MM.1S (cell line): ENCODE measurements around the gene AKR1B15.

Experiments
- DNase-seq: peaks from one replicate; pipeline ENCODE4 v3.0.0-alpha.2; 2015
- H2AFZ ChIP-seq: fragments of 300-600 bp; sonication (generic); 2 replicates; pipeline ENCODE4 v1.6.0; 2016; ENCODE audit warnings: antibody characterized with exemption, low read length
- H3F3A ChIP-seq: fragments of 300-600 bp; sonication (generic); 2 replicates; pipeline ENCODE4 v1.6.1; 2016; ENCODE audit warnings: mild to moderate bottlenecking, antibody characterized with exemption, low read length, moderate library complexity, mixed read lengths; ENCODE audit not compliant: insufficient read depth
- H3K27ac ChIP-seq: fragments of 300-600 bp; sonication (generic); 2 replicates; pipeline ENCODE4 v1.5.1; 2016; ENCODE audit warnings: mild to moderate bottlenecking, low read length
- H3K27me3 ChIP-seq: fragments of 300-600 bp; sonication (generic); replicated peaks from 2 replicates; pipeline ENCODE4 v1.6.0; 2016; ENCODE audit warnings: low read length; ENCODE audit not compliant: insufficient read depth
- H3K36me3 ChIP-seq: fragments of 300-600 bp; sonication (generic); replicated peaks from 2 replicates; pipeline ENCODE4 v1.6.1; 2016; ENCODE audit warnings: mild to moderate bottlenecking, low read length, mixed read lengths; ENCODE audit not compliant: insufficient read depth
- H3K4me1 ChIP-seq: fragments of 300-600 bp; sonication (generic); 2 replicates; pipeline ENCODE4 v1.6.1; 2016; ENCODE audit warnings: low read length, mixed read lengths
- H3K4me2 ChIP-seq: fragments of 300-600 bp; sonication (generic); 2 replicates; pipeline ENCODE4 v1.6.0; 2016; ENCODE audit warnings: low read depth, low read length
- H3K4me3 ChIP-seq: fragments of 300-600 bp; sonication (generic); 2 replicates; pipeline ENCODE4 v1.5.1; 2016; ENCODE audit warnings: low read length, mixed read lengths
- H3K79me2 ChIP-seq: fragments of 300-600 bp; sonication (generic); 2 replicates; pipeline ENCODE4 v1.6.1; 2016; ENCODE audit warnings: mixed run types, low read length, mixed read lengths
- H3K9ac ChIP-seq: fragments of 300-600 bp; sonication (generic); 2 replicates; pipeline ENCODE4 v1.6.1; 2016; ENCODE audit warnings: low read length, mixed read lengths
- H3K9me2 ChIP-seq: fragments of 300-600 bp; sonication (generic); replicated peaks from 2 replicates; pipeline ENCODE4 v1.6.1; 2016; ENCODE audit warnings: mild to moderate bottlenecking, low read length, mixed read lengths; ENCODE audit not compliant: insufficient read depth
- H3K9me3 ChIP-seq: fragments of 300-600 bp; sonication (generic); replicated peaks from 2 replicates; pipeline ENCODE4 v1.6.1; 2016; ENCODE audit warnings: mild to moderate bottlenecking, low read length, mixed read lengths; ENCODE audit not compliant: insufficient read depth
- H4K20me1 ChIP-seq: fragments of 300-600 bp; sonication (generic); 2 replicates; pipeline ENCODE4 v1.6.1; 2016; ENCODE audit warnings: mild to moderate bottlenecking, low read length, moderate library complexity, mixed read lengths; ENCODE audit not compliant: insufficient read depth
- CTCF ChIP-seq: fragments of 300-600 bp; sonication (generic); IDR thresholded peaks from 2 replicates; pipeline ENCODE4 v1.5.1; 2016; ENCODE audit warnings: antibody characterized with exemption, low read length, mixed read lengths
- EZH2 ChIP-seq: fragments of 300-600 bp; sonication (generic); optimal IDR thresholded peaks from 2 replicates; pipeline ENCODE3; 2017; ENCODE audit warnings: low read depth, mild to moderate bottlenecking, antibody characterized with exemption, low read length, mixed read lengths
- EZH2phosphoT487 ChIP-seq: fragments of 300-600 bp; sonication (generic); IDR thresholded peaks from 2 replicates; pipeline ENCODE4 v1.6.1; 2018; ENCODE audit warnings: antibody characterized with exemption, low read length

Gene AKR1B15

GRCh38 chr7:134548877-134549276 lies at the start of gene AKR1B15:
Gene AKR1B15, plus strand, starts transcription at chr7:134549110. Its CDS starts 15,510 bp downstream, at chr7:134564620.
- Histone ChIP-seq H2AFZ (peak within 1 kb of the TSS; percentile 49; the same call in 1 of the 2 replicates), H3K4me2 (no peak within 1 kb of the TSS; the same call in 1 of the 2 replicates)

GRCh38 chr7:134500406-134500805 lies 48.5 kb upstream of the AKR1B15 start:
- H3K4me2 ChIP-seq: no peak overlapping the region
- no peak overlapping the region for H3K9ac ChIP-seq
- no peaks in the 10 kb centered on the region for H3K9me2 ChIP-seq
- H2AFZ ChIP-seq: no peak overlapping the region
- DNase-seq: no peak
- H4K20me1 ChIP-seq: no peaks in the 10 kb centered on the region
- H3K36me3 ChIP-seq: no peaks in the 10 kb centered on the region
- no peak overlapping the region for H3K4me3 ChIP-seq
- H3K27ac ChIP-seq: no peak overlapping the region
- H3K79me2 ChIP-seq: no peaks in the 10 kb centered on the region
- H3K9me3 ChIP-seq: no peaks in the 10 kb centered on the region
- no peak for TF ChIP-seq CTCF
- no peak for TF ChIP-seq EZH2
- no peak for TF ChIP-seq EZH2phosphoT487
- H3F3A ChIP-seq: no peaks in the 10 kb centered on the region
- H3K27me3 ChIP-seq: no peaks in the 10 kb centered on the region
- no peaks in the 10 kb centered on the region for H3K4me1 ChIP-seq

More at GRCh38 chr7:134548877-134549276, at the start of gene AKR1B15:
- no peak for TF ChIP-seq CTCF
- no peak for TF ChIP-seq EZH2phosphoT487
- TF ChIP-seq EZH2: no peak
- Histone ChIP-seq H3K4me3 (no peak within 1 kb of the TSS), H3K27me3 (no peaks in the 10 kb centered on the region), H3K36me3 (no peaks in the 10 kb centered on the region), H3K9me3 (no peaks in the 10 kb centered on the region), H3K9ac (no peak within 1 kb of the TSS), H3F3A (no peaks in the 10 kb centered on the region), H3K27ac (no peak within 1 kb of the TSS), H3K4me1 (0 out of 2 replicates have a peak, but pooled peaks cover 5% of the 10 kb centered on the region), H4K20me1 (no peaks in the 10 kb centered on the region), H3K9me2 (no peaks in the 10 kb centered on the region), H3K79me2 (no peaks in the 10 kb centered on the region)
- DNase-seq: no peak

- Histone ChIP-seq H3K9ac (no peak overlapping the region), H3K27ac (no peak overlapping the region), H3K9me2 (no peaks in the 10 kb centered on the region), H3K9me3 (no peaks in the 10 kb centered on the region), H3F3A (no peaks in the 10 kb centered on the region), H2AFZ (no peak overlapping the region), H3K79me2 (no peaks in the 10 kb centered on the region), H3K36me3 (no peaks in the 10 kb centered on the region), H3K27me3 (no peaks in the 10 kb centered on the region), H3K4me2 (no peak overlapping the region), H4K20me1 (no peaks in the 10 kb centered on the region), H3K4me3 (no peak overlapping the region), H3K4me1 (no peaks in the 10 kb centered on the region)
- no peak for DNase-seq
- TF ChIP-seq CTCF (no peak), EZH2phosphoT487 (no peak), EZH2 (no peak)
Observed at GRCh38 chr7:134500982-134501381, 47.9 kb upstream of the AKR1B15 start.
